Fibroblast of mammary gland (primary cell): ENCODE results near the gene SLC6A12.

Source experiments
- DNase-seq: peaks from one replicate; pipeline ENCODE4 v3.0.0-alpha.2; 2010; ENCODE audit warnings: low read depth
- H3K4me3 ChIP-seq: 2 replicates; pipeline ENCODE4 v1.5.1; 2011; ENCODE audit warnings: low read depth, mild to moderate bottlenecking, low read length, moderate library complexity; ENCODE audit not compliant: control insufficient read depth
- TF ChIP-seq, protein P1 (sequence below): conservative IDR thresholded peaks from 2 replicates; pipeline ENCODE4 v1.5.1; 2011; ENCODE audit warnings: low read depth, low read length, inconsistent platforms; ENCODE audit not compliant: control insufficient read depth, insufficient read depth

The SLC6A12 gene

DNA sequence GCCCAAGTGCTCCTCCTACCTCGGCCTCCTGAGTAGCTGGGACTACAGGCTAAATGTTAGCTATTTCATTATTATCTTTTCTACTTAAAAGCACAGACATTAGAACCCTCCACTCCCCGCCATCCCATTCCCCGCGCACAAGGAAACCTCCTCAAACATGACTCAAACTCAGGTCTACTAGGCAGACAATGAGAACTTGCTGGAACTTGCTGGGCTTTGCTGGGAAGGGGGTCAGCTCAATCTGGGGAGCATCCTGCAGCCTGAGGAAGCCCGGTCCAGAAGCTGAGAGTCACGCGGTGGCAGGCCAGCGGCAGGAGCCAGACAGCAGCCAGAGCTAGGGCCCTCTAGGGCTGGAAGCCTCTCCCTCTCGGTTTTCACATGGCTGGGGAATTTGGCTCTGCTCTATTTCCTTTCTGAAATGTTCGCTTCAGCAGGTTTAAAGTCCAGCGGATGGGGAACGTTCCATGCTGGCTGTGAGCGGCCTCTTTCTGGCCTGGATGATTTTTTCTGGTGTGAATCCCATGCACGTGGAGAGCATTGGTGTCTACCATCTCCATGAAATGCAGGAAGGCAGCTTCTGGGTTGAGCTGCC lies 68.5 kb downstream of the SLC6A12 start:
- TF ChIP-seq, protein P1, sequence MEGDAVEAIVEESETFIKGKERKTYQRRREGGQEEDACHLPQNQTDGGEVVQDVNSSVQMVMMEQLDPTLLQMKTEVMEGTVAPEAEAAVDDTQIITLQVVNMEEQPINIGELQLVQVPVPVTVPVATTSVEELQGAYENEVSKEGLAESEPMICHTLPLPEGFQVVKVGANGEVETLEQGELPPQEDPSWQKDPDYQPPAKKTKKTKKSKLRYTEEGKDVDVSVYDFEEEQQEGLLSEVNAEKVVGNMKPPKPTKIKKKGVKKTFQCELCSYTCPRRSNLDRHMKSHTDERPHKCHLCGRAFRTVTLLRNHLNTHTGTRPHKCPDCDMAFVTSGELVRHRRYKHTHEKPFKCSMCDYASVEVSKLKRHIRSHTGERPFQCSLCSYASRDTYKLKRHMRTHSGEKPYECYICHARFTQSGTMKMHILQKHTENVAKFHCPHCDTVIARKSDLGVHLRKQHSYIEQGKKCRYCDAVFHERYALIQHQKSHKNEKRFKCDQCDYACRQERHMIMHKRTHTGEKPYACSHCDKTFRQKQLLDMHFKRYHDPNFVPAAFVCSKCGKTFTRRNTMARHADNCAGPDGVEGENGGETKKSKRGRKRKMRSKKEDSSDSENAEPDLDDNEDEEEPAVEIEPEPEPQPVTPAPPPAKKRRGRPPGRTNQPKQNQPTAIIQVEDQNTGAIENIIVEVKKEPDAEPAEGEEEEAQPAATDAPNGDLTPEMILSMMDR, result no peak
- H3K4me3 ChIP-seq, result no peak overlapping the region
- DNase-seq, result no peak

DNA sequence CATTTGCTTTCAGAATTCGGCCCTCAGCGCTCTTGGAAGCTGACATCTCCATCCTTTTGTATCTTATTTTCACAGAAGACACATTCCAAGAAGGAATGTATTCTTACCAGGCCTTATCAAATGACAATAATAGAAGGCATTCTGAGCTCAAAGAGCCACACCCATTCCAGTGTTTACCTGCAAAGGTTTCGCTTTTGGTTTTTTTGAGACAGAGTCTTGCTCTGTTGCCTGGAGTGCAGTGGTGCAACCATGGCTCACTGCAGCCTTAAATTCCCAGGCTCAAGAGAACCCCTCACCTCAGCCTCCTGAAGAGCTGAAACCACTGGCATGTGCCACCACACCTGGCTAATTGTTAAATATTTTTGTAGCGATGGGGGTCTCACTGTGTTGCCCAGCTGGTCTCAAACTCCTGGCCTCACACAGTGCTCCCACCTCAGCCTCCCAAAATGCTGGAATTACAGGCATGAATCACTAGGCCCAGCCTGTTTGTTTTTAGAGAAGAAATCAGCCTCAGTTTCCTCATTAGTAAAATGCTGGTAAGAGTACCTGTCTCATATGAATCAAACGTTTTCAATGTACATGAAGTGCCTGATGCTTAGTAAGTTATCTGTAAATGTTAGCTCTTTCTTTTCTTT lies 69.2 kb downstream of the SLC6A12 start:
- TF ChIP-seq, protein P1, result no peak
- DNase-seq, result no peak
- no peak overlapping the region for H3K4me3 ChIP-seq

DNA sequence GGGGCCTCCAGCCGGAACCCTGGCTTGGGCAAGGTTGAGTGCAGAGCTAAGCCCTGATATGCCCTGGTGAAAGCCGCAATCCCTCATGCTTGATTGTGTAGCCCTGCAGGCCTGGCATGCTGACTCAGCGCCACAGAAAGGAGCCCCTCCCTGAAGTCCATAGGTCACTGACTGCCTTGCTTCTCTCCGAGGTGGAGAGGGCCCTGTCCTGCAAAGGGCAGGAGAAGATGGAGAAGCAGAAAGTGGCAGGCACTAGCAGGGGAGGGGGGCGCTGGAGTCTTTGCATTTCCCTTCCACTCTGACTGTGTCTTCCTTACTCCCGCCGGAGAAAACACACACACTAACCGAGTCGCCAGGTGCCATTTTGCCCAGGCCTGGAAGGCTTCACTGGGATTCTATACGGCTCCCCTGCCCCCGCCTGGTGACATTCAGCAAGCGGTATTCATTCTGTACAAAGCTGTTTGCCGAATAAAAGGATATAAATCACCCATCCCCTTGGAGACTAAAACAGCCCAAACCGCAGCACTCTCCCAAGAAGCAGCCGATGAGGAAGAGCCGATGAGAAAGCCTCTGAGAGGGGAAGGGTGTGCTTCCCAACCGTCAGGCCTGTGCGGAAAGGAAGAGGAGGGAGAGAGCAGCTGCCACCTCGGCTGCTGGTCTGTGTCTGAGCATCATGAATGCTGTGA lies 69.8 kb downstream of the SLC6A12 start:
- DNase-seq, result no peak
- TF ChIP-seq, protein P1, result no peak
- H3K4me3 ChIP-seq, result no peak overlapping the region

DNA sequence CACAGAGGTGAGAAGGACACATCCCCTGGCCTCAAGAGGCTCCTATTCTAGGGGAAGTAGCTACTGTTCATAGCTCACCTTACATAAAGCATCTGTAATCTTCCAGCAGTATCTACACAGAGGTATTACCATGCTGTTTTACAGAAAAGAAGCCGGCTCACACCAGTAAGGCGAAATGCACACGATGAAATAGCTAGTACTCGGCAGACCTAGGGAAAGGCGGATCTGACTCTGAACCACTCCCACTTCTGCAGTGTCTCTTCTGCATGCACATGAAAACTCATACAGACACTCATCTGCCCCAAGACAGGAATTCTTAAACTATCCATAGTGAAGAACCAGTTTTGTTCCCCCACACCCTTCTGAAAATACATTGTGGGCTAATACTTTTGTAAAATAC lies 73.8 kb downstream of the SLC6A12 start:
- TF ChIP-seq, protein P1, result no peak
- H3K4me3 ChIP-seq, result no peak overlapping the region
- DNase-seq, result no peak
